ENCODE results near the gene CFAP77.

The CFAP77 gene

GRCh38 chr9:132514011-132514744 lies 104.2 kb downstream of the CFAP77 start:
- no peak for DNase-seq (ENCODE audit: low read depth in 4 of 4, low spot score in 1 of 4)

GRCh38 chr9:132514821-132515220 lies 104.8 kb downstream of the CFAP77 start:
- DNase-seq (ENCODE audit: low read depth in 4 of 4, low spot score in 1 of 4) = no peak

- DNase-seq (ENCODE audit: low read depth in 4 of 4, low spot score in 1 of 4) = no peak
Observed at GRCh38 chr9:132516301-132516700, 106.3 kb downstream of the CFAP77 start.

- no peak for DNase-seq (ENCODE audit: low read depth in 4 of 4, low spot score in 1 of 4)
Observed at GRCh38 chr9:132516911-132517310, 106.9 kb downstream of the CFAP77 start.

GRCh38 chr9:132517815-132518550 lies 108.0 kb downstream of the CFAP77 start:
- no peak for DNase-seq (ENCODE audit: low read depth in 4 of 4, low spot score in 1 of 4)

- no peak for DNase-seq (ENCODE audit: low read depth in 4 of 4, low spot score in 1 of 4)
Observed at GRCh38 chr9:132518626-132519025, 108.6 kb downstream of the CFAP77 start.

- no peak for DNase-seq (ENCODE audit: low read depth in 4 of 4, low spot score in 1 of 4)
Observed at GRCh38 chr9:132519033-132519432, 109.0 kb downstream of the CFAP77 start.

- DNase-seq (ENCODE audit: low read depth in 4 of 4, low spot score in 1 of 4) = no peak
Observed at GRCh38 chr9:132520612-132521011, 110.6 kb downstream of the CFAP77 start.

GRCh38 chr9:132525308-132526023 lies 115.5 kb downstream of the CFAP77 start:
- DNase-seq (ENCODE audit: low read depth in 4 of 4, low spot score in 1 of 4) = no peak

GRCh38 chr9:132531195-132531594 lies 121.2 kb downstream of the CFAP77 start:
- no peak for DNase-seq (ENCODE audit: low read depth in 4 of 4, low spot score in 1 of 4)

GRCh38 chr9:132531710-132532570 lies 121.9 kb downstream of the CFAP77 start:
- no peak for DNase-seq (ENCODE audit: low read depth in 4 of 4, low spot score in 1 of 4)

- DNase-seq (ENCODE audit: low read depth in 4 of 4, low spot score in 1 of 4) = no peak
Observed at GRCh38 chr9:132534832-132535231, 124.8 kb downstream of the CFAP77 start.

- no peak for DNase-seq (ENCODE audit: low read depth in 4 of 4, low spot score in 1 of 4)
Observed at GRCh38 chr9:132536124-132536523, 126.1 kb downstream of the CFAP77 start.

GRCh38 chr9:132537352-132537751 lies 127.3 kb downstream of the CFAP77 start:
- DNase-seq (ENCODE audit: low read depth in 4 of 4, low spot score in 1 of 4) = no peak

- no peak for DNase-seq (ENCODE audit: low read depth in 4 of 4, low spot score in 1 of 4)
Observed at GRCh38 chr9:132538071-132538470, 128.1 kb downstream of the CFAP77 start.

- DNase-seq (ENCODE audit: low read depth in 4 of 4, low spot score in 1 of 4) = no peak
Observed at GRCh38 chr9:132539096-132539495, 129.1 kb downstream of the CFAP77 start.

- no peak for DNase-seq (ENCODE audit: low read depth in 4 of 4, low spot score in 1 of 4)
Observed at GRCh38 chr9:132541051-132541450, 131.0 kb downstream of the CFAP77 start.

GRCh38 chr9:132541870-132542830 lies 132.1 kb downstream of the CFAP77 start:
- no peak for DNase-seq (ENCODE audit: low read depth in 4 of 4, low spot score in 1 of 4)

GRCh38 chr9:132543251-132543650 lies 133.2 kb downstream of the CFAP77 start:
- DNase-seq (ENCODE audit: low read depth in 4 of 4, low spot score in 1 of 4) = no peak

- DNase-seq (ENCODE audit: low read depth in 4 of 4, low spot score in 1 of 4) = no peak
Observed at GRCh38 chr9:132543960-132544359, 133.9 kb downstream of the CFAP77 start.
